GM18511 (cell line): Measurements from ENCODE around the gene MAP3K13.
"Not testable (repeated sequence)": the region's sequence is repeated elsewhere in the genome, so short reads cannot be mapped to it uniquely, and the experiment has no call there.

Experiments used
- ATAC-seq: cut with Tn5 transposase; IDR thresholded peaks from one replicate; pipeline ENCODE4 v1.9.1; 2021; ENCODE audit warnings: mild to moderate bottlenecking, moderate library complexity; ENCODE audit not compliant: unreplicated experiment

Gene MAP3K13

GRCh38 chr3:185439745-185440466 lies 77.0 kb downstream of the MAP3K13 start:
- no peak for ATAC-seq

GRCh38 chr3:185442031-185442430 lies 79.1 kb downstream of the MAP3K13 start:
- ATAC-seq = no peak

GRCh38 chr3:185444329-185444728 lies 81.4 kb downstream of the MAP3K13 start:
- no peak for ATAC-seq

- no peak for ATAC-seq
Observed at GRCh38 chr3:185448107-185448506, 85.2 kb downstream of the MAP3K13 start.

- ATAC-seq = not testable (repeated sequence)
Observed at GRCh38 chr3:185451432-185451831, 88.5 kb downstream of the MAP3K13 start.

- no peak for ATAC-seq
Observed at GRCh38 chr3:185457376-185457775, 94.4 kb downstream of the MAP3K13 start.

GRCh38 chr3:185460309-185460708 lies 97.4 kb downstream of the MAP3K13 start:
- ATAC-seq = no peak

GRCh38 chr3:185460719-185461350 lies 97.9 kb downstream of the MAP3K13 start:
- ATAC-seq = no peak

- ATAC-seq = no peak
Observed at GRCh38 chr3:185465471-185465870, 102.5 kb downstream of the MAP3K13 start.

- ATAC-seq = not testable (repeated sequence)
Observed at GRCh38 chr3:185466123-185466522, 103.2 kb downstream of the MAP3K13 start.

GRCh38 chr3:185469542-185469941 lies 106.6 kb downstream of the MAP3K13 start:
- no peak for ATAC-seq

- ATAC-seq = no peak
Observed at GRCh38 chr3:185470323-185470722, 107.4 kb downstream of the MAP3K13 start.

- no peak for ATAC-seq
Observed at GRCh38 chr3:185473290-185473815, 110.4 kb downstream of the MAP3K13 start.

GRCh38 chr3:185474922-185475321 lies 112.0 kb downstream of the MAP3K13 start:
- ATAC-seq = not testable (repeated sequence)

- ATAC-seq = no peak
Observed at GRCh38 chr3:185477316-185477715, 114.4 kb downstream of the MAP3K13 start.

- ATAC-seq = no peak
Observed at GRCh38 chr3:185479373-185479945, 116.5 kb downstream of the MAP3K13 start.

- ATAC-seq = no peak
Observed at GRCh38 chr3:185484296-185484695, 121.4 kb downstream of the MAP3K13 start.

GRCh38 chr3:185486394-185486793 lies 123.5 kb downstream of the MAP3K13 start:
- ATAC-seq = no peak

GRCh38 chr3:185488465-185488864 lies 125.5 kb downstream of the MAP3K13 start:
- no peak for ATAC-seq

- ATAC-seq = no peak
Observed at GRCh38 chr3:185489462-185489861, 126.5 kb downstream of the MAP3K13 start.

- ATAC-seq = no peak
Observed at GRCh38 chr3:185490241-185490640, 127.3 kb downstream of the MAP3K13 start.
